ENCODE measurements around the gene MEOX2. TPM values are rescaled to one million over a fixed set of nuclear protein-coding genes. Genes with fewer than 3 reads are reported as not detected.

MEOX2 gene
- polyA plus RNA-seq, 4 donors: 1.8 to 2.3 (median 2.1) TPM

- no peak for DNase-seq (ENCODE audit: low read depth in 4 of 4, low spot score in 2 of 4)
These were observed 118.8 kb downstream of the MEOX2 start for GRCh38 chr7:15567652-15568051.

DNA sequence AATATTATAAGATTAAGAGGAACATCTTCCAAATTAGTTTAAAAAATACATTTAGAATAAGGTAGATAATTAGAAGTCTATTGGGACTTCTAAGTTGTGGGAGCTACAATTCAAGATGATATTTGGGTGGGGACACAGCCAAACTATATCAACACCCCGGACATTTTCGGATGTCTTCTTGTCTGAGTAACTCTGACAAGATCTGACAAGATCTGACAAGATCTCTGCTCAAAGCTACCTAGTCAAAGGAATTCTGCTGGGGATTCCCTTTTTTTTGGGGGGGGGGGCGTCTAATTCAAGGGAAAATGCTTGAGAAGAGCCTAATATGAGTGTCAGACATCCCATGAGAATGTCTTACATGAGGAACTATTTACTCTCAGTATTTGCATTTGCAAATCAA is 119.4 kb downstream of the MEOX2 start:
- DNase-seq (ENCODE audit: low read depth in 4 of 4, low spot score in 2 of 4): no peak

GRCh38 chr7:15566476-15566875 is 120.0 kb downstream of the MEOX2 start:
- DNase-seq (ENCODE audit: low read depth in 4 of 4, low spot score in 2 of 4): no peak

DNA sequence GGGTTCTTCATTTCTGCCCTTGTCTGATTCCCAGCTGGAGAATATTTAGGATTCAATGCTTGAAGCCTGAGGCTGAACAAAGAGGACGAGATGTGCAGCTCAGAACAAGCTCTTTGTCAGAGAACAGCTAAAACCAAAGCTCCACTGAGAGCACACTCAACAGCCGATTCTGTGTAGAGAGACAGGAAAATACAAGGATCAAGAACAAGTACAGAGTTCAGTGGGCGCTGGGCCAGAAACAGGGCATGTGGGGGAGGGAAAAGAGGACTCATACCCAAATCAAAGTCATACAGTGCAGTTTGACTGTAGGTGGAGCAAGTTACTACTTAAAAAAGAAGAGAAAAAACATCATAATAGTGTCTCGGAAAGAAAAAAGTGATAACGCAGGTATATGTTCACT is 124.6 kb downstream of the MEOX2 start, which contains the start of gene AGMO:
Gene AGMO (minus strand): TSS at position 181 of the 400 bp plus-strand sequence.
- DNase-seq (ENCODE audit: low read depth in 4 of 4, low spot score in 2 of 4): no peak

Other genes starting within 250 kb of the MEOX2 start
- 1 to 10 TPM in 1 of 4 donors, under 1 TPM in 3; 0.73 to 1.0 (median 0.86) TPM for gene AGMO, start 124.7 kb downstream of the MEOX2 start, polyA plus RNA-seq (ENCODE audit: insufficient read length in 4 of 4)

Data from left renal cortex interstitium (tissue), 4 donors.